HepG2 (cell line): ENCODE data around the gene AGR3. TPM values are rescaled to one million over a fixed set of nuclear protein-coding genes. Genes with fewer than 3 reads are reported as not detected.

Experiments used
- ATAC-seq: fragments of 200-7000 bp; cut with Tn5 transposase; 3 replicates; pipeline ENCODE4 v1.9.1; 2020; ENCODE audit warnings: mild to moderate bottlenecking, moderate library complexity
- BruUV-seq: library from RNA; stranded (reverse); fragments of 400-500 nt; replicated peaks from 2 replicates; lab custom pipeline; 2021; lab: Mats Ljungman, UMichigan
- CTCF ChIA-PET: fragments of 300-600 bp; formaldehyde crosslinking; extraction: SDS; loops from one replicate; lab custom pipeline; 2021; ENCODE audit warnings: low total read pairs, inconsistent platforms, low intra/inter-chr PET ratio; lab: Yijun Ruan, JAX
- POLR2A ChIA-PET: fragments of 350-600 bp; sonication (Branson Sonifier 250); formaldehyde crosslinking; loops from one replicate; lab custom pipeline; 2020; ENCODE audit warnings: antibody characterized with exemption, inconsistent platforms; lab: Yijun Ruan, JAX
- DNase-seq: peaks from one replicate; pipeline ENCODE4 v3.0.0-alpha.2; 2015; ENCODE audit warnings: low spot score
- FAIRE-seq: peaks from 3 replicates; lab custom pipeline; 2011; peaks lifted over from hg19 to GRCh38; lab: Jason Lieb, UNC
- H2AFZ ChIP-seq: one replicate; pipeline ENCODE4 v1.6.1; 2011; ENCODE audit warnings: low read length, inconsistent platforms
- H3K27ac ChIP-seq: fragments of 300-600 bp; 3 replicates; pipeline ENCODE4 v1.8.0; 2011; ENCODE audit warnings: mixed run types, mild to moderate bottlenecking, mixed read lengths, low read length, inconsistent platforms; ENCODE audit not compliant: insufficient read depth; ENCODE audit errors: extremely low read length
- H3K27me3 ChIP-seq, 2 experiments: fragments of 200-600 bp in 1 of 2; 2 replicates in 1 of 2; 3 replicates in 1 of 2; pipeline versions ENCODE4 v1.6.0 to v1.8.0; 2011; ENCODE audit warnings: low read length in 2 of 2, mild to moderate bottlenecking in 2 of 2, moderate library complexity in 2 of 2, inconsistent platforms in 1 of 2; ENCODE audit not compliant: insufficient read depth in 2 of 2, control insufficient read depth in 1 of 2
- H3K36me3 ChIP-seq, 2 experiments: fragments of 200-600 bp in 1 of 2; replicated peaks in 1 of 2; 2 replicates in 1 of 2; 3 replicates in 1 of 2; pipeline versions ENCODE4 v1.5.1 to v1.8.0; 2011; ENCODE audit warnings: low read length in 2 of 2, inconsistent platforms in 1 of 2; ENCODE audit not compliant: insufficient read depth in 2 of 2, control insufficient read depth in 1 of 2
- H3K4me1 ChIP-seq: 2 replicates; pipeline ENCODE4 v1.5.1; 2012; ENCODE audit warnings: low read length, inconsistent platforms; ENCODE audit not compliant: insufficient read depth
- H3K4me2 ChIP-seq: 2 replicates; pipeline ENCODE4 v1.6.0; 2011; ENCODE audit warnings: low read depth, low read length, inconsistent platforms
- H3K4me3 ChIP-seq, 3 experiments: fragments of 200-600 bp in 1 of 3; sonication (generic), shearing (Covaris generic) in 1 of 3; replicated peaks in 1 of 3; 2 replicates each; pipeline ENCODE4 v1.5.1; 2011 to 2016; ENCODE audit warnings: low read length in 3 of 3, inconsistent platforms in 2 of 3, low read depth in 2 of 3, mild to moderate bottlenecking in 2 of 3, control low read depth in 1 of 3, mixed read lengths in 1 of 3; ENCODE audit not compliant: insufficient read depth in 1 of 3
- H3K79me2 ChIP-seq: one replicate; pipeline ENCODE4 v1.6.1; 2011; ENCODE audit warnings: low read length, inconsistent platforms; ENCODE audit not compliant: insufficient read depth
- H3K9ac ChIP-seq: 2 replicates; pipeline ENCODE4 v1.6.0; 2011; ENCODE audit warnings: mild to moderate bottlenecking, low read depth, low read length, inconsistent platforms; ENCODE audit not compliant: insufficient read depth
- H3K9me3 ChIP-seq: 2 replicates; pipeline ENCODE4 v1.5.1; 2012; ENCODE audit warnings: mild to moderate bottlenecking, low read length
- H4K20me1 ChIP-seq: 2 replicates; pipeline ENCODE4 v1.6.0; 2011; ENCODE audit warnings: inconsistent platforms, mild to moderate bottlenecking, low read length, moderate library complexity; ENCODE audit not compliant: insufficient read depth
- ATF7 ChIP-seq, 2 experiments: fragments of 450-650 bp in 1 of 2; sonication (generic) in 1 of 2; formaldehyde crosslinking in 1 of 2; IDR thresholded peaks; 2 replicates each; pipeline versions ENCODE4 v1.4.0 to v1.6.1; 2016 to 2020; ENCODE audit warnings: antibody characterized with exemption in 1 of 2, mild to moderate bottlenecking in 1 of 2, missing genetic modification reagents in 1 of 2
- BRCA1 ChIP-seq: sonication (generic); formaldehyde crosslinking; IDR thresholded peaks from 2 replicates; pipeline ENCODE4 v1.4.0; 2020; ENCODE audit warnings: missing genetic modification reagents
- MIER3 ChIP-seq: IDR thresholded peaks from 2 replicates; pipeline ENCODE4 v1.6.1; 2016; ENCODE audit warnings: missing compliant biosample characterization, borderline replicate concordance
- NFE2L2 ChIP-seq: fragments of 150-350 bp; IDR thresholded peaks from 2 replicates; pipeline ENCODE4 v1.6.1; 2014; ENCODE audit warnings: low read length
- NR2F1 ChIP-seq, 2 experiments: fragments of 450-650 bp in 1 of 2; formaldehyde crosslinking in 1 of 2; IDR thresholded peaks; 2 replicates each; pipeline versions ENCODE4 v1.5.0 to v1.6.1; 2016 to 2020; ENCODE audit warnings: mild to moderate bottlenecking in 1 of 2, missing compliant biosample characterization in 1 of 2, missing genetic modification reagents in 1 of 2, moderate library complexity in 1 of 2
- SIN3B ChIP-seq: fragments of 150-350 bp; IDR thresholded peaks from 2 replicates; pipeline ENCODE4 v1.6.1; 2014; ENCODE audit warnings: low read length
- ZNF225 ChIP-seq: sonication (generic); formaldehyde crosslinking; IDR thresholded peaks from 2 replicates; pipeline ENCODE4 v1.4.0; 2020; ENCODE audit warnings: mild to moderate bottlenecking, missing genetic modification reagents
- ZNF296 ChIP-seq: sonication (generic); formaldehyde crosslinking; conservative IDR thresholded peaks from 2 replicates; pipeline ENCODE4 v1.5.0; 2020; ENCODE audit warnings: mild to moderate bottlenecking, missing genetic modification reagents
- ZNF564 ChIP-seq: sonication (generic); formaldehyde crosslinking; IDR thresholded peaks from 2 replicates; pipeline ENCODE4 v1.8.1; 2023; ENCODE audit warnings: mild to moderate bottlenecking, missing genetic modification reagents
- ZNF788 ChIP-seq: sonication (generic); formaldehyde crosslinking; IDR thresholded peaks from 2 replicates; pipeline ENCODE4 v1.5.0; 2020; ENCODE audit warnings: mild to moderate bottlenecking, missing genetic modification reagents, borderline replicate concordance
- WGBS: methylation state at CpG from one replicate; pipeline ENCODE4 v1.1.6; 2017; ENCODE audit warnings: low lambda C conversion rate; 5-methylcytosine and 5-hydroxymethylcytosine counted together
- in situ Hi-C: cut with HindIII; loops from 2 replicates; pipeline ENCODE4 v1.10.0; 2017; ENCODE audit warnings: low pct_unique_long_range_greater_than_20kb; ENCODE audit not compliant: extremely low pct_ligation_motif_present
- intact Hi-C: fragments of 100-400 bp; cut with micrococcal nuclease; formaldehyde crosslinking; loops from one replicate; pipeline ENCODE4 v1.10.0; 2022; ENCODE audit not compliant: unreplicated experiment
- polyA plus RNA-seq, 8 experiments: library from polyadenylated mRNA; depleted of rRNA in 3 of 8; stranded (reverse) in 7 of 8; unstranded in 1 of 8; fragments of >200 nt; fragmentation: Illumina TruSeq in 4 of 8; extraction: Trizol in 4 of 8; gene quantifications; 2 replicates each; pipeline versions ENCODE4 v1.2.1 to v1.2.3, GENCODE V29; 2011 to 2016; ENCODE audit warnings: low read depth in 4 of 8, missing spikeins in 1 of 8, mixed read lengths in 1 of 8; ENCODE audit not compliant: insufficient read depth in 1 of 8
- total RNA-seq, 5 experiments: library from RNA; depleted of rRNA; stranded (reverse); fragments of >200 nt; fragmentation: Illumina TruSeq; extraction: Trizol; gene quantifications; 2 replicates each; pipeline ENCODE4 v1.2.3, GENCODE V29; 2016; ENCODE audit warnings: low read depth in 1 of 5
- TF ChIP-seq, protein P1 (sequence below): sonication (generic); formaldehyde crosslinking; IDR thresholded peaks from 2 replicates; pipeline ENCODE4 v1.5.0; 2020; ENCODE audit warnings: missing genetic modification reagents, mild to moderate bottlenecking, borderline replicate concordance
- TF ChIP-seq, protein P2 (sequence below): IDR thresholded peaks from 2 replicates; pipeline ENCODE4 v1.6.1; 2016
- TF ChIP-seq, protein P3 (sequence below): IDR thresholded peaks from 2 replicates; pipeline ENCODE4 v1.6.1; 2016; ENCODE audit warnings: mild to moderate bottlenecking
- TF ChIP-seq, protein P4 (sequence below): sonication (generic); formaldehyde crosslinking; IDR thresholded peaks from 2 replicates; pipeline ENCODE4 v1.8.0; 2022; ENCODE audit warnings: mild to moderate bottlenecking, missing genetic modification reagents
- TF ChIP-seq, protein P5 (sequence below): sonication (generic); formaldehyde crosslinking; conservative IDR thresholded peaks from 2 replicates; pipeline ENCODE4 v1.5.0; 2020; ENCODE audit warnings: missing genetic modification reagents
- TF ChIP-seq, protein P6 (sequence below): sonication (generic); formaldehyde crosslinking; IDR thresholded peaks from 2 replicates; pipeline ENCODE4 v1.5.0; 2020; ENCODE audit warnings: missing genetic modification reagents

The AGR3 gene
- total and polyA plus RNA-seq, 2 of the 13 experiments (the other 11 are each of a cell fraction or from before 2014, with no cell fraction given) = not detected

DNA sequence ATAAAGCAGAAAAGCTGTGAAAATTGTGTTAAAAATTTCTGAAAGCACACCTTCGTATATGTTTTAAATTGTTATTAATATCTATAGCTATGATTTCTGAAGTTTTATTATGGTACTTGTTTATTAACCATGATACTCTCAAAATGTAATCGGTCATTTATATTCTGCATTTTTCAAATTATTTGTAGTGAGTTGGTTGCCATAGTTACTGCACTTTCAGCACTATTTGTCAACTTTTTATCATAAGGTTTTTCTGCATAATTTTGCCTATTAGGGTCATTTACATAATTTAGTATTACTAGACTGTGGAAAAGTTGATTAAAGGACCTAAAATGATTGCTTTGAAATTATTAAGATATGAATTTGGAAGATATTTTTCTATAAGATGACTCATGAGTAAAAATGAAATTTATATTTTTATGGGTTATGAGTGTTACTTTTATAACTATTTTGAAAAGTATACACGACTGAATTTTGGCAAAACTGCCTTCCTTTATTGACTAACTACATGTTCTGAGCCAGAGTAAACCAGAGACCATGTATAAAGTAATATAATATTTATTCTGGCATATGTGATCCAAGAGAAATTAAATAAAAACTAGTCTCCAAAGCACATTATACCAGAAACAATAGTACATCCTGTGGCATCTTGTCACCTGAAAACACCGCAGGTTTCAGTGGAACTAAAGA, 69.1 kb downstream of the AGR3 start:
- Histone ChIP-seq H3K27ac (no peak overlapping the region), H3K36me3 (no peaks in the 10 kb centered on the region), H2AFZ (no peak overlapping the region), H4K20me1 (no peaks in the 10 kb centered on the region), H3K27me3 (peaks cover 0 to 6% of the 10 kb centered on the region in 2 experiments; a peak in 2 of 5 replicates), H3K9ac (no peak overlapping the region), H3K4me2 (no peak overlapping the region), H3K4me3 (no peak overlapping the region), H3K79me2 (no peaks in the 10 kb centered on the region), H3K4me1 (no peaks in the 10 kb centered on the region), H3K9me3 (no peaks in the 10 kb centered on the region)
- no peak for DNase-seq
- in situ Hi-C loops (no loop called here), intact Hi-C loops (no loop called here)
- FAIRE-seq = no peak
- TF ChIP-seq, protein P1, sequence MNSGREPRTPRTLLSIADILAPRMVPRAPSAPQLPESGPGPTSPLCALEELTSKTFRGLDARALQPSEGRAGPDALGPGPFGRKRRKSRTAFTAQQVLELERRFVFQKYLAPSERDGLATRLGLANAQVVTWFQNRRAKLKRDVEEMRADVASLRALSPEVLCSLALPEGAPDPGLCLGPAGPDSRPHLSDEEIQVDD (CRISPR knock-in tag) = no peak
- no peak for TF ChIP-seq BRCA1 (CRISPR knock-in tag)
- no peak for TF ChIP-seq ZNF296 (CRISPR knock-in tag)
- no peak for TF ChIP-seq ZNF788 (CRISPR knock-in tag)
- TF ChIP-seq ATF7 (IDR thresholded peaks at IDR 0.05) = no peak
- no peak for TF ChIP-seq ATF7 (CRISPR knock-in tag; IDR thresholded peaks at IDR 0.05)
- TF ChIP-seq, protein P2, sequence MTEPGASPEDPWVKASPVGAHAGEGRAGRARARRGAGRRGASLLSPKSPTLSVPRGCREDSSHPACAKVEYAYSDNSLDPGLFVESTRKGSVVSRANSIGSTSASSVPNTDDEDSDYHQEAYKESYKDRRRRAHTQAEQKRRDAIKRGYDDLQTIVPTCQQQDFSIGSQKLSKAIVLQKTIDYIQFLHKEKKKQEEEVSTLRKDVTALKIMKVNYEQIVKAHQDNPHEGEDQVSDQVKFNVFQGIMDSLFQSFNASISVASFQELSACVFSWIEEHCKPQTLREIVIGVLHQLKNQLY (CRISPR knock-in tag) = no peak
- no peak for TF ChIP-seq NR2F1 (CRISPR knock-in tag; IDR thresholded peaks at IDR 0.05)
- TF ChIP-seq, protein P3, sequence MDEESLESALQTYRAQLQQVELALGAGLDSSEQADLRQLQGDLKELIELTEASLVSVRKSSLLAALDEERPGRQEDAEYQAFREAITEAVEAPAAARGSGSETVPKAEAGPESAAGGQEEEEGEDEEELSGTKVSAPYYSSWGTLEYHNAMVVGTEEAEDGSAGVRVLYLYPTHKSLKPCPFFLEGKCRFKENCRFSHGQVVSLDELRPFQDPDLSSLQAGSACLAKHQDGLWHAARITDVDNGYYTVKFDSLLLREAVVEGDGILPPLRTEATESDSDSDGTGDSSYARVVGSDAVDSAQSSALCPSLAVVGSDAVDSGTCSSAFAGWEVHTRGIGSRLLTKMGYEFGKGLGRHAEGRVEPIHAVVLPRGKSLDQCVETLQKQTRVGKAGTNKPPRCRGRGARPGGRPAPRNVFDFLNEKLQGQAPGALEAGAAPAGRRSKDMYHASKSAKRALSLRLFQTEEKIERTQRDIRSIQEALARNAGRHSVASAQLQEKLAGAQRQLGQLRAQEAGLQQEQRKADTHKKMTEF (CRISPR knock-in tag) = no peak
- TF ChIP-seq, protein P4, sequence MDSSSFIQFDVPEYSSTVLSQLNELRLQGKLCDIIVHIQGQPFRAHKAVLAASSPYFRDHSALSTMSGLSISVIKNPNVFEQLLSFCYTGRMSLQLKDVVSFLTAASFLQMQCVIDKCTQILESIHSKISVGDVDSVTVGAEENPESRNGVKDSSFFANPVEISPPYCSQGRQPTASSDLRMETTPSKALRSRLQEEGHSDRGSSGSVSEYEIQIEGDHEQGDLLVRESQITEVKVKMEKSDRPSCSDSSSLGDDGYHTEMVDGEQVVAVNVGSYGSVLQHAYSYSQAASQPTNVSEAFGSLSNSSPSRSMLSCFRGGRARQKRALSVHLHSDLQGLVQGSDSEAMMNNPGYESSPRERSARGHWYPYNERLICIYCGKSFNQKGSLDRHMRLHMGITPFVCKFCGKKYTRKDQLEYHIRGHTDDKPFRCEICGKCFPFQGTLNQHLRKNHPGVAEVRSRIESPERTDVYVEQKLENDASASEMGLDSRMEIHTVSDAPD = no peak
- TF ChIP-seq, protein P5, sequence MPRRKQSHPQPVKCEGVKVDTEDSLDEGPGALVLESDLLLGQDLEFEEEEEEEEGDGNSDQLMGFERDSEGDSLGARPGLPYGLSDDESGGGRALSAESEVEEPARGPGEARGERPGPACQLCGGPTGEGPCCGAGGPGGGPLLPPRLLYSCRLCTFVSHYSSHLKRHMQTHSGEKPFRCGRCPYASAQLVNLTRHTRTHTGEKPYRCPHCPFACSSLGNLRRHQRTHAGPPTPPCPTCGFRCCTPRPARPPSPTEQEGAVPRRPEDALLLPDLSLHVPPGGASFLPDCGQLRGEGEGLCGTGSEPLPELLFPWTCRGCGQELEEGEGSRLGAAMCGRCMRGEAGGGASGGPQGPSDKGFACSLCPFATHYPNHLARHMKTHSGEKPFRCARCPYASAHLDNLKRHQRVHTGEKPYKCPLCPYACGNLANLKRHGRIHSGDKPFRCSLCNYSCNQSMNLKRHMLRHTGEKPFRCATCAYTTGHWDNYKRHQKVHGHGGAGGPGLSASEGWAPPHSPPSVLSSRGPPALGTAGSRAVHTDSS (CRISPR knock-in tag) = no peak
- TF ChIP-seq SIN3B = no peak
- no peak for TF ChIP-seq MIER3 (CRISPR knock-in tag)
- TF ChIP-seq NFE2L2 = no peak
- TF ChIP-seq ZNF225 = no peak
- TF ChIP-seq, protein P6, sequence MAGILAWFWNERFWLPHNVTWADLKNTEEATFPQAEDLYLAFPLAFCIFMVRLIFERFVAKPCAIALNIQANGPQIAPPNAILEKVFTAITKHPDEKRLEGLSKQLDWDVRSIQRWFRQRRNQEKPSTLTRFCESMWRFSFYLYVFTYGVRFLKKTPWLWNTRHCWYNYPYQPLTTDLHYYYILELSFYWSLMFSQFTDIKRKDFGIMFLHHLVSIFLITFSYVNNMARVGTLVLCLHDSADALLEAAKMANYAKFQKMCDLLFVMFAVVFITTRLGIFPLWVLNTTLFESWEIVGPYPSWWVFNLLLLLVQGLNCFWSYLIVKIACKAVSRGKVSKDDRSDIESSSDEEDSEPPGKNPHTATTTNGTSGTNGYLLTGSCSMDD (CRISPR knock-in tag) = no peak
- no peak for TF ChIP-seq ZNF564 (CRISPR knock-in tag)
- 32% methylated on average over 4 of the region's 4 CpGs for whole genome bisulfite sequencing
- ChIA-PET CTCF (no interaction called here), POLR2A (no interaction called here)
- ATAC-seq = no peak
- BruUV-seq = no TSS peak
